CD4-positive, alpha-beta T cell (primary cell): ENCODE data around the gene SCLY. TPM values are rescaled to one million over a fixed set of nuclear protein-coding genes. Genes with fewer than 3 reads are reported as not detected.

ENCODE experiments used
- ATAC-seq: fragments of 200-7000 bp; cut with Tn5 transposase; one replicate; pipeline ENCODE4 v1.10.0; 2022; ENCODE audit warnings: mild to moderate bottlenecking; ENCODE audit not compliant: poor library complexity
- CTCF ChIA-PET: fragments of 350-600 bp; sonication (Branson Sonifier 250); formaldehyde crosslinking; loops from one replicate; lab custom pipeline; 2021; ENCODE audit warnings: antibody characterized with exemption, inconsistent platforms; lab: Charles Lee
- POLR2A ChIA-PET: fragments of 350-600 bp; sonication (Branson Sonifier 250); formaldehyde crosslinking; loops from one replicate; lab custom pipeline; 2021; ENCODE audit warnings: antibody characterized with exemption, inconsistent platforms; lab: Charles Lee
- DNase-seq, 14 experiments: peaks; one replicate each; pipeline ENCODE4 v3.0.0-alpha.2; 2013 to 2020; ENCODE audit warnings: mixed read lengths in 2 of 14
- H3K27ac ChIP-seq, 2 donors: one replicate each; pipeline versions ENCODE4 v1.5.1 to v1.7.0; 2013; ENCODE audit warnings: low read length in 2 of 2, low read depth in 1 of 2, mild to moderate bottlenecking in 1 of 2
- H3K27me3 ChIP-seq, 2 experiments: 1 replicate in 1 of 2; 2 replicates in 1 of 2; pipeline versions ENCODE4 v1.6.1 to v1.7.0; 2013; ENCODE audit warnings: low read length in 2 of 2, control low read depth in 1 of 2, mild to moderate bottlenecking in 1 of 2, moderate library complexity in 1 of 2; ENCODE audit not compliant: insufficient read depth in 2 of 2, control insufficient read depth in 1 of 2
- H3K36me3 ChIP-seq: one replicate; pipeline ENCODE4 v1.6.1; 2013; ENCODE audit warnings: low read length, control low read depth; ENCODE audit not compliant: insufficient read depth
- H3K4me1 ChIP-seq: one replicate; pipeline ENCODE4 v1.6.1; 2013; ENCODE audit warnings: low read length, control low read depth; ENCODE audit not compliant: insufficient read depth
- H3K4me3 ChIP-seq: one replicate; pipeline ENCODE4 v1.5.1; 2013; ENCODE audit warnings: mild to moderate bottlenecking, low read length, moderate library complexity
- H3K9me3 ChIP-seq, 2 experiments: 1 replicate in 1 of 2; 2 replicates in 1 of 2; pipeline versions ENCODE4 v1.6.1 to v1.7.0; 2013; ENCODE audit warnings: low read length in 2 of 2, mild to moderate bottlenecking in 2 of 2, control low read depth in 1 of 2, moderate library complexity in 1 of 2; ENCODE audit not compliant: control insufficient read depth in 1 of 2, insufficient read depth in 1 of 2
- H3K27ac Mint-ChIP-seq: one replicate; pipeline ENCODE4 v1.8.0; 2020; ENCODE audit warnings: mixed read lengths
- H3K27me3 Mint-ChIP-seq: one replicate; pipeline ENCODE4 v1.8.0; 2021; ENCODE audit warnings: mixed read lengths
- H3K36me3 Mint-ChIP-seq: one replicate; pipeline ENCODE4 v1.8.0; 2021; ENCODE audit warnings: low read depth, mixed read lengths
- H3K4me1 Mint-ChIP-seq: one replicate; pipeline ENCODE4 v1.8.0; 2021; ENCODE audit warnings: low read depth, mixed read lengths
- H3K4me3 Mint-ChIP-seq: one replicate; pipeline ENCODE4 v1.8.0; 2020; ENCODE audit warnings: mild to moderate bottlenecking, mixed read lengths
- H3K9me3 Mint-ChIP-seq: one replicate; pipeline ENCODE4 v1.8.0; 2020; ENCODE audit warnings: mixed read lengths
- CTCF ChIP-seq: fragments of 200-600 bp; IDR thresholded peaks from one replicate; pipeline ENCODE4 v1.8.0; 2022; ENCODE audit warnings: antibody characterized with exemption, mild to moderate bottlenecking
- intact Hi-C, 2 experiments: fragments of 100-400 bp; cut with DNase I in 1 of 2; cut with micrococcal nuclease in 1 of 2; formaldehyde crosslinking; loops; one replicate each; pipeline versions ENCODE4 v1.15.1 to v1.9.0; 2023 to 2025; cut with DNase I, micrococcal nuclease
- total RNA-seq, 174 experiments: library from RNA in 2 of 174; stranded (reverse) in 2 of 174; gene quantifications; one replicate each; pipeline ENCODE4 v1.2.3 and lab custom pipeline; 2021 to 2026

Gene SCLY
- total RNA-seq, 2 experiments from 2014 or later, result 8.9 to 9.6 TPM

- Histone ChIP-seq H3K4me1 (no peaks in the 10 kb centered on the region), H3K27me3 (no peaks in the 10 kb centered on the region), H3K36me3 (no peaks in the 10 kb centered on the region), H3K9me3 (no peaks in the 10 kb centered on the region), H3K27ac (no peak overlapping the region), H3K4me3 (no peak overlapping the region)
- ATAC-seq (no peak), DNase-seq (no peak)
- H3K9me3 Mint-ChIP-seq, result no peaks in the 10 kb centered on the region
- intact Hi-C loops, result no loop called here
- POLR2A ChIA-PET, result no interaction called here
- H3K27ac Mint-ChIP-seq, result no peak overlapping the region
- no peak overlapping the region for H3K4me3 Mint-ChIP-seq
- CTCF ChIA-PET, result no interaction called here
- H3K27me3 Mint-ChIP-seq, result no peaks in the 10 kb centered on the region
- no peaks in the 10 kb centered on the region for H3K4me1 Mint-ChIP-seq
- H3K36me3 Mint-ChIP-seq, result no peaks in the 10 kb centered on the region
- TF ChIP-seq CTCF, result no peak
Measured at GRCh38 chr2:238131761-238132462, 71.1 kb downstream of the SCLY start.

- H3K4me3 Mint-ChIP-seq, result no peak overlapping the region
- Histone ChIP-seq H3K4me1 (no peaks in the 10 kb centered on the region), H3K9me3 (no peaks in the 10 kb centered on the region), H3K4me3 (no peak overlapping the region), H3K36me3 (no peaks in the 10 kb centered on the region), H3K27me3 (no peaks in the 10 kb centered on the region), H3K27ac (no peak overlapping the region)
- no peak for DNase-seq
- ChIA-PET POLR2A (no interaction called here), CTCF (no interaction called here)
- H3K9me3 Mint-ChIP-seq, result no peaks in the 10 kb centered on the region
- ATAC-seq, result no peak
- H3K27me3 Mint-ChIP-seq, result no peaks in the 10 kb centered on the region
- no peak for TF ChIP-seq CTCF
- no peaks in the 10 kb centered on the region for H3K4me1 Mint-ChIP-seq
- H3K36me3 Mint-ChIP-seq, result no peaks in the 10 kb centered on the region
- intact Hi-C loops, result no loop called here
- H3K27ac Mint-ChIP-seq, result no peak overlapping the region
Measured at GRCh38 chr2:238132463-238133450, 72.0 kb downstream of the SCLY start.

GRCh38 chr2:238133499-238134392 is 72.9 kb downstream of the SCLY start:
- no peak for DNase-seq
- no peaks in the 10 kb centered on the region for H3K4me1 Mint-ChIP-seq
- H3K27ac Mint-ChIP-seq, result no peak overlapping the region
- ChIA-PET POLR2A (no interaction called here), CTCF (no interaction called here)
- no peaks in the 10 kb centered on the region for H3K36me3 ChIP-seq
- intact Hi-C loops, result no loop called here
- H3K4me1 ChIP-seq, result no peaks in the 10 kb centered on the region
- no peaks in the 10 kb centered on the region for H3K36me3 Mint-ChIP-seq
- no peak for ATAC-seq
- H3K9me3 ChIP-seq, result no peaks in the 10 kb centered on the region
- no peak for TF ChIP-seq CTCF
- H3K4me3 Mint-ChIP-seq, result no peak overlapping the region
- H3K4me3 ChIP-seq, result no peak overlapping the region
- H3K27me3 Mint-ChIP-seq, result no peaks in the 10 kb centered on the region
- no peak overlapping the region for H3K27ac ChIP-seq
- H3K27me3 ChIP-seq, result no peaks in the 10 kb centered on the region
- no peaks in the 10 kb centered on the region for H3K9me3 Mint-ChIP-seq
